ENCODE results near the gene CTNNA2.

GRCh38 chr2:80689106-80689505, 1176.3 kb downstream of the CTNNA2 start:
- TF ChIP-seq RFX5 (IDR thresholded peaks at IDR 0.05; ENCODE audit: borderline replicate concordance, low read depth, low read length) (no peak), CTCF (IDR thresholded peaks at IDR 0.05; ENCODE audit: control extremely low read depth in 1 of 3, insufficient read depth in 1 of 3, low read depth in 1 of 3, low read length in 3 of 3) (no peak), GABPA (IDR thresholded peaks at IDR 0.05; ENCODE audit: borderline replicate concordance, insufficient read depth, low read length) (no peak), ZNF274 (IDR thresholded peaks at IDR 0.05; ENCODE audit: borderline replicate concordance, extremely low read depth, low read length) (no peak), EZH2 (IDR thresholded peaks at IDR 0.05; ENCODE audit: low read depth, low read length, severe bottlenecking) (no peak), TEAD4 (IDR thresholded peaks at IDR 0.05; ENCODE audit: low read depth, low read length) (no peak), POLR2A (IDR thresholded peaks at IDR 0.05; ENCODE audit: control extremely low read depth in 1 of 2, low read depth in 2 of 2, low read length in 2 of 2) (no peak), ATF3 (IDR thresholded peaks at IDR 0.05; ENCODE audit: insufficient read depth, low read depth, low read length) (no peak)

Measured in H1 (cell line).